HG03457 (cell line): Measurements from ENCODE around the gene SYNE4.
"Not testable (repeated sequence)": the region's sequence is repeated elsewhere in the genome, so short reads cannot be mapped to it uniquely, and the experiment has no call there.

Source experiments
- ATAC-seq: cut with Tn5 transposase; IDR thresholded peaks from one replicate; pipeline ENCODE4 v1.9.1; 2021; ENCODE audit warnings: moderate number of reproducible peaks; ENCODE audit not compliant: unreplicated experiment

Gene SYNE4

DNA sequence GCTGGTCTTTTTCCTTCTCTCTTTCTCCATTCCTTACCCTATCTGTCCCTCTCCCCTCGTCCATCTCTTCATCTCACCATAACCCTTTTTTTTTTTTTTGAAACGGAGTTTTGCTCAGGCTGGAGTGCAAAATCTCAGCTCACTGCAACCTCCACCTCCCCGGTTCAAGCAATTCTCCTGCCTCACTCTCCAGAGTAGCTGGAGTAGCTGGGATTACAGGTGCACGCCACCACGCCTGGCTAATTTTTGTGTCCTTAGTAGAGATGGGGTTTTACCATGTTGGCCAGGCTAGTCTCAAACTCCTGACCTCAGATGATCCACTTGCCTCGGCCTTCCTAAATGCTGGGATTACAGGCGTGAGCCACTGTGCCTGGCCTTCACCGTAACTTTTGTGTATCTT, 51.2 kb downstream of the SYNE4 start:
- ATAC-seq, result not testable (repeated sequence)

DNA sequence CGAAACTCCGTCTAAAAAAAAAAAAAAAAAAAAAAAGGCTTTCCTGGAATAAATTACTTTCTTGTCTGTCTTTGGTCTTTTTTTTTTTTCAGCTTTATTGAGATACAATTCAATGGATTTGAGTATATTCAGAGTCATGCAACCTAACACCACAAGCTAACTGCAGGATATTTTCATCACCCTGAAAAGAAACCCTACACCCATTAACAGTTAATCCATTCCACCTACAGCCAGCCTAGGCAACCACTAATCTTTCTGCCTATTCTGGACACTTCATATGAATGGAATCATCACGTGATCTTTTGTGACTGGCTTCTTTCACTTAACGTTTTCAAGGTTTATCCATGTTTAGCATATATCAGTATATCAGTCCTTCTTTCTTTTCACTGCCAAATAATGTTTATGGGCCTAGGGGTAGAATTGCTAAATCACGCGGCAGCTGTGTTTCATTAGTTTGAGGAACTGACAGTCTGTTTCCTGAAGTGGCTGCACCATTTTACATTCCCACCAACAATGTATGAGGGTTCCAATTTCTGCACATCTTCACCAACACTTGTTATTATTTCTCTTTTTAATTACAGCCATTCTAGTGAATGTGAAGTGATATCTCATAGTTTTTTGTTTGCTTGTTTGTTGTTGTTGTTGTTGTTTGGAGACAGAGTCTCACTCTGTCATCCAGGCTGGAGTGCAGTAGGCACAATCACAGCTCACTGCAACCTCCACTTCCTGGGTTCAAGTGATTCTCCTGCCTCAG, 52.6 kb downstream of the SYNE4 start:
- ATAC-seq, result no peak
